Stimulated activated CD4-positive, alpha-beta T cell treated with anti-CD3 and anti-CD28 coated beads, Interleukin-2, amount 100 ng/mL, for 48 hours (primary cell): ENCODE results near the gene PCSK5.
"Not testable (repeated sequence)": the region's sequence is repeated elsewhere in the genome, so short reads cannot be mapped to it uniquely, and the experiment has no call there.

ENCODE experiments used
- DNase-seq, 2 donors: peaks; one replicate each; pipeline ENCODE4 v3.0.0-alpha.2; 2020

Gene PCSK5

DNA sequence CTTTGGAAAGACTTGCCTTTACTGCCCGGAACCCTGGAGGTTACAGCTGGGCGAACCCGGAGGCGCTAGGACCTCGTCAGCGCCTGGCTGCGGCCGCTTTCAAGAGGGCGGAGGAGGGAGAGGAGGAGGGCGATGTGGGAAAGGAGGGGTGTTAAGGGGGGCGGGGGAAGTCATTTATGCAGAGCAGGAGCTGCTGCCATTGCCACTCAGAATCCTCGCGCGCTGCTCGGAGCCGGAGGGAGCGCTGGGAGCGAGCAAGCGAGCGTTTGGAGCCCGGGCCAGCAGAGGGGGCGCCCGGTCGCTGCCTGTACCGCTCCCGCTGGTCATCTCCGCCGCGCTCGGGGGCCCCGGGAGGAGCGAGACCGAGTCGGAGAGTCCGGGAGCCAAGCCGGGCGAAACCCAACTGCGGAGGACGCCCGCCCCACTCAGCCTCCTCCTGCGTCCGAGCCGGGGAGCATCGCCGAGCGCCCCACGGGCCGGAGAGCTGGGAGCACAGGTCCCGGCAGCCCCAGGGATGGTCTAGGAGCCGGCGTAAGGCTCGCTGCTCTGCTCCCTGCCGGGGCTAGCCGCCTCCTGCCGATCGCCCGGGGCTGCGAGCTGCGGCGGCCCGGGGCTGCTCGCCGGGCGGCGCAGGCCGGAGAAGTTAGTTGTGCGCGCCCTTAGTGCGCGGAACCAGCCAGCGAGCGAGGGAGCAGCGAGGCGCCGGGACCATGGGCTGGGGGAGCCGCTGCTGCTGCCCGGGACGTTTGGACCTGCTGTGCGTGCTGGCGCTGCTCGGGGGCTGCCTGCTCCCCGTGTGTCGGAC lies at the start of gene PCSK5:
TSS of gene PCSK5 (plus strand) at position 202 of the 805 bp plus-strand sequence. CDS start at position 711, 509 bp downstream.
- DNase-seq, result peak; percentile 67 to 71

DNA sequence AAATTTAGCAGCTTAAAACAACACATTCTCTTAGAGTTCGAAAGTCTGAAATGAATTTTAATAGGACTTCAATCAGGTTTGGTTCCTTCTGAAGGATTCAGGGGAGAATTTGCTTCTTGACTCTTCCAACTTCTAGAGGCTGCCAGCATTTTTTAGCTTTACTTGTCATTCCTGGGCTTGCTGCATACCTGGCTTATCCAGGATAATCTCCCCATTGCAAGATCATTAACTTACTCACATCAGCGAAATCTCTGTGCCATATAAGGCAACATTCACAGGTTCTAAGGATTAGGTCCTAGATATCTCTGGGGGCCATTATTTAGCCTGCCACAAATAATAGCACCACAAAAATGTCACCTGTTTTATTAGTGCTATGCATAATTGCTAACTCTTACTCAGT lies 46.2 kb upstream of the PCSK5 start:
- no peak for DNase-seq

DNA sequence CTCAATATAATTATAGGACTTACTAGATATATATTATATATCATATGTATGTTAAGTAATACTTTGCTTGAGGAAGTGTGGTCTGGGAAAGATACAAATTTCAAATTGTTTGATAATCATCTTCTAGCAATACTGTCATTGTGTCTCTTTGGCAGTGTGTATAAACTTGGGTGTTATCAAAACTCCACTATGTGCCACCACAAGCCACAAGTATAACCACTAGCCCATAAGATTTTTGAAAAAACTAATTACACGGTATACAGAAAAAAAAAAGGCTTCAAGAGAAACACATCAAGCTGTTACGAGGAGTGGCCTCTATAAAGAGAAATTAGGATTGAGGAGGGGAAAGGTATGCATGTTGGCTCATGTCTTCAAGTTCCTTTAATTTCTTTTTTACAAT lies 44.7 kb upstream of the PCSK5 start:
- no peak for DNase-seq

DNA sequence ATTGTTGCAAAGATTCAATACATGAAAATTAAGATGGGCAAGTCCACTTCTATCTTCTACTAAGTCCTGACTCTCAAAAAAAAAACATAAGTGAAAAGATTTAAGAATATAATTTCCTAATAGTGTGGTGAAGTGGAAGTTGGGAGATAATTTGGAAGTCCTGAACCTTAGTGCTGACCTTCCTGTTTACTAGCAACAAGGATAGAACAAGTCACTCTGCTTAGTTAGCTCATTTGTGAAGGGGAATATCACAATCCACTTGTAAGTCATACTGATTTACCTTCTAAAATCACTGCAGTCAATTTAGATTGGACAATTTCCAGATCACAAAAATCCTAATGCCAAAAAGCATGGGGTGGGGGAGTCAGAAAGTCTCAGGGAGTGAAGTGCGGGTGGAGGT lies 43.4 kb upstream of the PCSK5 start:
- DNase-seq, result no peak

DNA sequence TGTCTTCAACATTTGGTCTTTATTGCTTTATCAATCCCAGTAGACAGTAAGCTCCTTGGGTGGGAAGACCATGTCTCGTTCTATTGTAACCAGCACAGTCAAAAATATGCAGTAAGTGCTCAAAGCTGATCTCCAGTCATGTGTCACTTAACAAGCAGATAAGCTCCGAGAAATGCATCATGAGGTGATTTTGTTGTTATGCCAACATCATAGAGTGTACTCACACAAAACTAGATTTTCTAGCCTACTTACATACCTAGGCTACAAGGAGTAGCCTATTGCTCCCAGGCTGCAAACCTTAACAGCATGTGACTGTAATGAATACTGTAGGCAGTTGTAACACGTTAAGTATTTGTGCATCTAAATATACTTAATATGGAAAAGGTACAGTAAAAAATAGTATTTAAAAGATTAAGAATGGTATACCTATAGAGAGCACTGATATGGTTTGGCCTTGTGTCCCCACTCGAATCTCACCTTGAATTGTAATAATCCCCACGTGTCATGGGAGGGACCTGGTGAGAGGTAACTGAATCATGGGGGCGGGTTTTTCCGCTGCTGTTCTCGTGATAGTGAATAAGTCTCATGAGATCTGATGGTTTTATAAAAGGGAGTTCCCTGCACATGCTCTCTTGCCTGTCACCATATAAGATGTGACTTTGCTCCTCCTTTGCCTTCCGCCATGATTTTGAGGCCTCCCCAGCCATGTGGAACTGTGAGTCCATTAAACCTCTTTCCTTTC lies 39.8 kb upstream of the PCSK5 start:
- no peak for DNase-seq

DNA sequence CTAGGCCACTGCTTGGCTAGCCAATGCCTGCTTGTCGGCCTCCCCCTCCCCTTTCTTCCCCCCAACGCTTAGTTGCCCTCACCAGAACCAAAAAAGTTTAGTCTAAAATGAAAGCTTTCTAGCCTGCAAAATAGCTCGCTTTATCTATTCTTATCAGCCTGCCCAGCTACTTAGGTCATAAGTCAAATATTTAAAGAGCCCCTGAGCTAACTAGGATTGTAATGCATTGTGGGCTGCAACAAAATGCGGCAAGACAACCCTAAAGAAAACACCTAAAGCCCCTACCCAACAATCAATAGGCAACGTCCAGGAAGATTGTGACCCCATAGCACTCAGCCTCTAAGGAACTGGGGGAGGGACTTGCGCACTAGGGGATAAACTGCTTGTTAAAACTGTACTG lies 38.6 kb upstream of the PCSK5 start:
- DNase-seq, result no peak

DNA sequence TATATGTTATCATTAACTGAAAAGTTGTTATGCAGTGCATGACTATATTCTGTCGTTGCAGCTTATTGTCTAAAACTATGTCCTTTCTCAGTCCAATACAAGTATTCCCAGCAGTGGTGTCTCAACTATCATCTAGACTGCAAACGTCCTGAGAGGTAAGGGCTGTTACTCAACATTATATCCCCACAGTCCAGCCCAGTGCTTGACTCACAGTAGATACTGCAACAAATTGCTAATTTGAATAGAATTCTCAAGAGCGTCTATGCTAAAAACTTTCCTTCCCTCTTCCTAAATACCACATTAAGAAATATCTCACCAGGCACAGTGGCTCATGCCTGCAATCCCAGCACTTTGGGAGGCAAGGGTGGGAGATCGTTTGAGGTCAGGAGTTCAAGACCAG lies 37.7 kb upstream of the PCSK5 start:
- no peak for DNase-seq

DNA sequence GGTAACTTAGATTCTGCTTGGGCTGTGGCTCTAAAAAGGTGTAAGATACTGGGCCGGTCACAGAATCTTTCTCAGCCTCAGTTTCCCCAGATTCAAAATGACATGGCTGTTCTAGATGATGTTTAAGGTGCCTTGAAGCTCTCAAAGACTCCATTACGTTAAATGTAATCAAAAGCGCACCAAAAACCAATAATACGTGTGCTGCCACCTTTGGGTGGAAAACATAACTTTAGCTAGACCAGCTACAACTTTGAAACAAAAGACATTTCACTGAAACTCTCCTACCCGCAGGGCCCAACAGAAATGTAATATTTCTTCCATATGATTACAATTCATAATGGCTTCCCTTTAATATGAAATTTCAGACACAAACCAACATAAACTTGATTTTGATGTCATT lies 35.0 kb upstream of the PCSK5 start:
- DNase-seq, result no peak

DNA sequence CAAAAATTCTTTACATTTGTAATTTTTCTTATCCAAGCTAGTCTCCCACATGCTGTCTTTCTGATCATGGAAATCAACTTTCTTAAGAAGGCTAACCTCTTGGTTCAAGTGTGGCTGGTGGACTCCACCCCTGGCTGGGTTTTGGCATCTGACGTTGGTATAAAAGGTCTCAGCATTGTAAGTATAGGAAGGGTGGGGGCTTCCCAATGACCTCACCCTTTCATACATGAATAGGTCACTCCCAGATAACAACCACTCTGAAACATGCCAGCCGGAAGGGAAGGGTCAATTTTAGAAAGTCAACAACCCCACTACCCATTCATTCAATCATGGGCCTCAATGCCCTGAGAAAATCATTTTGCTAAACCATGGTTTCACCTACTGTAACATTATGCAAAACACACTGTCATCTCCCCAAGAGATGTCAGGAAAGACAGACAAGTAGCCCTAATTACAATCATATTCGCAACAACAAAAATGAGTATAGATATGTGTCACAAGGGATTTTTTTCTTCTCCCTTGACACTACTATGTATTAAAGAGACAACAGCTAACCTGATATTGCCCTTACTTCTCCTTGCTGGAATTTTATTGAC lies 31.9 kb upstream of the PCSK5 start:
- DNase-seq, result no peak

DNA sequence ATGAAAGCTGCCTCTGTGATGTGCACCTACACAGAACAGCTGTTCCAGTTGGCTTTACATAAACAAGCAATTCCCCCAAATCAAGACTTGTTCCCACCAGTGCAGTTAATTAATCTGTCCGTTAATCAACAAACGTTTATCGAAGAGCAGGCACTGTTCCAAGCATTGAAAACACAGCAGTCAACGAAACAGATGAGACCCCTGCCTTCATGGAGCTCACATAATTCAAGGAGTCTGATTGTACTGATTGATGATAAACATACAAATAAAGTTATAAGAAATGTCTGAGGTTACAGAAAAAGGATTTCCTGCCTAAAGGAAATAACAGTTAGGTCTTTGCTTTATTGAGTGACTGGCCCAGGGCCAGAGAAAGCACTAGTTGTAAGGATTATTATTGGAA lies 26.2 kb upstream of the PCSK5 start:
- DNase-seq, result no peak

DNA sequence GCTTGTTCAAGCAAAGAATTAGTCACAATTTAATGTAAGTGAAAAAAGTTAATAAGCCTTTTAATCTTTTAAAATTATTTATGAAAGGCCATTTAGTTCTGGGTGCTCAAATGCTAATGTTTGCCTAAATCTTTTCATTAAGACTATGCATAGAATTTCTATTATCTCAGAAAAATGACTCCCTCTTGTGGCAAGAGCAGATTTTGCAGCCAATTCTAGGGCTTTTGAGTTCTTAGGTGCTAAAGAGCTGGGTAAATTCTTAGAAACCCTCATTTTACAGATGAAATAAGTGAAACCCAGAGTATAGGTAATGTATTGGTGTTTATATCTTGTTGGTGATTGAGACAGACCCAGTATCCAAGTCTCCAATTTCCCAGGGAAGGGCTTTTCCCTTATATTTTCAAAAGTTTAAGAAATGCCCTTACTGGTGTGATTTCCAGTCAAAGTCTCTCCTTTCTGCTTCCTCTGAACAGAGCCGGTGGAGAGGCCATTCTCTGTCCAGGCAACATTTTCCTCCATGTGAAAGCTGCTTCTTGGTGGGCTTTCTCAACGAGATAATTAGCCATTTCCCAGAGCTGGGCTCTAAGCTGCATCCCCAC lies 24.1 kb upstream of the PCSK5 start:
- DNase-seq, result peak; percentile 46

DNA sequence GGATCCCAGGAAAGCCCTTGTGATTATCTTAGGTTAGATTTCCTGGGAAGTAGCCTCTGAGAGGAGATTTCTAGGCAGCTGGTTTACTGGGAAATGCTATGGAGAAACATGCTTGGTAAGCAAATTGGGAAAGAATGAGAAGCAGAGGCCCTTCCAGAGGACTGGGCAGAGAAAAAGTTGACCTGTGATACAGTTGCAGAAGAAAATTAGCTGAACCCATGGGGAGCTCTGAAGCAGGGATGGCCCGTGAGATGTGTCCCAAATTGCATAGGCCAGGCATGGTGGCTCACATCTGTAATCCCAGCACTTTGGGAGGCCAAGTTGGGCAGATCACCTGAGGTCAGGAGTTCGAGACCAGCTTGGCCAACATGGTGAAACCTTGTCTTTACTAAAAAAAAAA lies 21.9 kb upstream of the PCSK5 start:
- DNase-seq, result not testable (repeated sequence)

DNA sequence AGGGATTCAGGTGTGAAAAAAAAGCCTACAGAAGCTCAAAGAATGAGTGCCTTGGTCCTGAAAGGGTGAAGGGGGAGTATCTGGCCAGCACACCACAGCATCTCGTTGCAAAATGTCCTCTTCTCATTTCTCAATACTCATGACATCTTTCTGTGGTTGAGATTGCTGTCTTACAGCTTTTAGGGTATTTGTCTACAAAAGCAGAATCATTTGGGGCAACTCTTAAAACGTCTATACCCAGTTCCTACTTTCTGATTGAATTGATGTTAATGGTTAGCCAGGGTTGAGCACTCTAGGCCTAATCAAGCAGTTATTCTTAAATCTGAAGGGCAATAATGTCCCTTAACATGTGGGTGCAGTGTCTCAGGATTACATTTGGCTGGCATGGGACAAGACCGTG lies 21.2 kb upstream of the PCSK5 start:
- no peak for DNase-seq

DNA sequence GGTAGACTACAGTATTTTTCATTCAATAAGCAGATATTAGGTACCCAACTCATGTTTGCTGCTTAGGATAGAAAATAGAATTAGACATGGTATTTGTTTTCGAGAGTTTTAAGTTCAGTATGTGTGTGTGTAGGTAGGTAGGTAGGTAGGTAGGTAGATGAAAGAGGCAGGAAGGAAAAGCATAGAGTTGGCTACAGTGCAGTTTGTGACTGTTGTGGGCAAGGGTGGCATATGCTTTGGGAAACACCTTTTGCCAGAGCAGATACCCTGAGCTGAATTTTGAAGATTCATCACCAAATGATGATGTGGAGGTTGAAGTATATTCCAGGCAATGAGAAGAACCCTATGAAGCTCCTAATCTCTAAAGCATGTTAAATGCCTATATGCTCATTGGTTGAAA lies 20.0 kb upstream of the PCSK5 start:
- no peak for DNase-seq

DNA sequence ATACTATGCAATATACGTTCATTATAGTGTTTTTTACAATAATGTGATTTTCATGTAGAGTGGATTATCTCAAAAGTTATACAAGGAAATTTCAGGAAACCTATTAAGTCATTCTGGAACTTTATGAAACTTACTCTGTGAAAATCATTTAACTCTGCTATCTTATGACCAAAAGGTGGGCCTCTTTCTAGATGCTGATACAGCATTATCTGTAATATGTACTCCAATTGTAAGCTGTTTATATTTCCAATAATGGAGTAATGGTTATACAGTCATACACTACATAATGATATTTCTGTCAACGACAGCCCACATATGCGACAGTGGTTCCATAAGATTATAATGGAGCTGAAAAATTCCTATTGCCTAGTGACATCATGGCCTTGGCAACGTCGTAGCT lies 18.8 kb upstream of the PCSK5 start:
- DNase-seq, result no peak

DNA sequence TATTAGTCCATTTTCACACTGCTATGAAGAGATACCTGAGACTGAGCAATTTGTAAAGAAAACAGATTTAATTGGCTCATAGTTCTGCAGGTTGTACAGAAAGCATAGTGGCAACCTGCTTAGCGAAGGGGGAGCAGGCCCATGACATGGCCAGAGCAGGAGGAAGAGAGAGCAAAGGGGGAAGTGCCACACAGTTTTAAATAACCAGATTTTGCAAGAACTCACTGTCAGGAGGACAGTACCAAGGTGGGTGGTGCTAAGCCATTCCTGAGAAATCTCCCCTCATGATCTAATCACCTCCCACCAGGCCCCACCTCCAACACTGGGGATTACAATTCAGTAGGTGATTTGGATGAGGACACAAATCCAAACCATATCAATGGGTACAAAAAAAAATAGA lies 16.8 kb upstream of the PCSK5 start:
- no peak for DNase-seq

DNA sequence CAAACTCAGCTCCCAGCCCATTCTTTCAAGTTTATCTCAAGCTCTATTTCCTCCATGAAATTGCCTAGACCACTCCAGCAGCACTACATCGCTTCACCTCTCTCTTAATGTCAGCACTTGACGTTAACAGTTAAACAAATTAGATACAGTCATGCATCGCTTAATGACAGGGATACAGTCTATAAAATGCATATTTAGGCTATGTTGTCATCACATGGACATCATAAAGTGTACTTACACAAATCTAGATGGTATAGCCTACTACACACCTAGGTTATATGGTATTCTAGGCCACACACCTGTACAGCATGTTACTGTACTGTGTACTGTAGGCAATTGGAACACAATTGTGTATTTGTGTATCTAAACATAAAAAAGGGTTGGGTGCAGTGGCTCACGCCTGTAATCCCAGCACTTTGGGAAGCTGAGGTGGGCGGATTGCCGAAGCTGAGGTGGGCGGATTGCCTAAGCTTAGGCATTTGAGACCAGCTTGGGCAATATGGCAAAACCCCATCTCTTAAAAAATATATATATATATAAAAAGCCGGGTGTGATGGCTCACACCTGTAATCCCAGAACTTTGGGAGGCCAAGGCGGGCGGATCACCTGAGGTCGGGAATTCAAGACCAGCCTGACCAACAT lies 13.4 kb upstream of the PCSK5 start:
- DNase-seq, result no peak

DNA sequence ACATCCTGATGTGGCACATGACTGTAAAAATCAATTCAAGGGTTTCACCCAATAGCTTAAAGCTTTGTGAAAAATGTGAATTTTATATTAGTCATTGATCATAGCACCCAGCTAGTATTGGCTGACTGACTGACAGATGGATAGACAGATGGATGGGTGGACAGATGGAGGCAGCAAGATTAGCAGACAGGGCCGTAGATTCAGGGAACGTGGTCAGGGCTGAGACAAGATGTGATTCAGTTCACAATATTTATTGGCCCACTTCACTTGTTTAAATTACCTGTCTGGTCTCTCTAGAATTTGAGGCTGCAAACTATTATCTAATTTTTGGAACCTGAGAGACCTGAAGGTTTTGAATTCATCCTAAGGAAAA lies 12.0 kb upstream of the PCSK5 start:
- no peak for DNase-seq

DNA sequence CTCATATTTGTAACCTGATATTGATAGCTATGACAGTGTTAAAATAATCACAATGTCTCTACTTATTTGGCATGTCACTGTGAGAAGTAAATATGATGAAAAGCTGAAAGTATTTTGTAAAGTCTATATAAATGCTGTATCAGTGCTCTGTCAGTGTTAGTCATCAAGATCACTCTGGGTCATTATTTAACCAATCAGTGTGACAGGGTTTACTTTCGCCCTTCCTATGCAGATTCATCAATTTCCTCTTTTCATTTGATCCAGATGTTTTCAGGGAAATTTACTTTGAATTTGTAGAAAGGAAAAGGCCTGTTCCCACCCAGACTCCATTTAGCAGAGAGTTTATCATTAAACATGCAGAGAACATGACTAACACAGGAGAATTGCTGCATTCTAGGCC lies 9.9 kb upstream of the PCSK5 start:
- DNase-seq, result no peak

DNA sequence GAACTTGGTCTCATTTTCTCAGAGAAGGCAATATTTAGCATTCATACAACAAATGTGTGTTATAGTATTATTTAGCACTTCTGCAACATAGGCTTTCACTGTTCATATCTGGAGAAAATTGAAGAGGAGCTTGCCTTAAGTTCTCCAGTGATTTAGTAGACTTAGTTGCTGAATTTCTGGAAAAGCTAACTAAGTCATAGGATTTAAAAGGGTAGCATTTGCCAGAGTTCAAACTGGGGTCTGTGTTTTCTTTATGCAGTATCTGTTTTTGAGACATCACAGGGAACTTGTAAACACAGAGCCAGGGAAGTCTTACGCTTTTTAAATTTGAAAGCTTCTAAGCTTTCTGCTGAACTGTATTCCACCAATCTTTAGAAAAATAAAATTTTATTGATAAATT lies 8.7 kb upstream of the PCSK5 start:
- no peak for DNase-seq

DNA sequence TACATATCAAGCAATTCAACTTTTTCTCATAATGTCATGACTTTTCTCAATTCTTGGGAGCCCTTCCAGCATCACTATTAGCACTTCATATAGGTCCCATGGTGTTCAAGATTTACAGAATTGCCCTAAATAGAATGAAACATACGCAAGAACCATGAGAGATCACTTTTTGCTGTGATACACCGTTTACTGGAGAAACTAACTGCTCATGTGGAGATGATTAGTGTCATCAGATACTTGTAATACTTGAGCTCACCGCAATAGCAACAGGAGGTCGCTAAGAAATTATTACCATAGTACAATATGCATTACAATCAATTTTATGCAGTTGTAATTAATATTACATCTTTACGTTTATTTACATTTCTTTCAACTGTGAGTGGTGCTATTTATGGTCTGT lies 4.8 kb upstream of the PCSK5 start:
- no peak for DNase-seq

DNA sequence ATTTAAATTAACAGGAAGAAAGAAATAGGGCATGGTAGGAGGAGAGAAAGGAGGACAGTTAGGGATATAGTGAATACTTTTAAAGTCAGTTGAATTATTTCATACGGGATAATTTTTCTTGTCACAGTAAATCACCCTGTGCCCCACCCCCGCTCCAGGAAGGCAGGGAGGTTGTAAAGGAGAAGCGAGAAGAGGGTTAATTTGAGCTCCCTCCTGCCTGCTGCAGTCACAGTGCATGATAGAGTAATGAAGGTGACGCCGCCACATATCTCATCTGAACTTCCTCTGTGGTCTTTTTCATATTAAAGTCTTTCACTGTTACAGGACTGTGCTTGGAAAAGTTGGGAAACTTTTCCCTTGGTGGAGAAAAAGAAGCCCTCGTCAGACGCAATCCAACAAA lies 896 bp upstream of the PCSK5 start:
- no peak for DNase-seq

DNA sequence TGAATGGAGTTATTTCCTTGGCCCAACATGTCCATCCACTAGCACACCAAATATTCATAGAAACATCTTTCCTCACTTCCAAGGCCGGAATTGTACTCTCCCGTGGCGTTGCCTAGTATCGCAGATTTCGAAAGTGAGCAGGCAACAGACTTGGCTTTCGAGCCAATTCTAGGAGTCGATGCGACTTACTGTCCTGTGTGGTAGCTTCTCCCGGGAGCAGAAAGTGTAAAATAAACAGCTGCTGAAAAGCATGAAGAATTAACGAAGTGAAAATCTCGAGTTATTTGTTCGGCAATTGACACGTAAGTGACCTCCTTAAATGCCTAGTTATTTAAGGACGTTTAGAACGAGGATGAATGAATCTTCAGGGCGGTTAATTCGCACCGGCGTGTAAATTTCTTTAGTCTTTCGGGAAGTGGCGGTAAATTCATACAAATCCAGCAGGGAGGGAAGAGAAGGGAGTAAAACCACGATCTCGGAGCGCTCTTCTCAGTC lies 449 bp upstream of the PCSK5 start:
- DNase-seq, result peak; percentile 7
